Esophagus squamous epithelium (tissue), 5 donors: ENCODE measurements around the gene IGF1R. TPM values are rescaled to one million over a fixed set of nuclear protein-coding genes. Genes with fewer than 3 reads are reported as not detected.

Experiments used
- DNase-seq: peaks from one replicate; lab custom pipeline; 2025; lab: John Stamatoyannopoulos, UW
- H3K27ac ChIP-seq, 4 donors: fragments of 200-600 bp; sonication (generic); one replicate each; pipeline ENCODE4 v1.5.1; 2016 to 2019; ENCODE audit warnings: mild to moderate bottlenecking in 1 of 4
- H3K27me3 ChIP-seq, 4 donors: fragments of 200-600 bp; sonication (generic); 1 replicate in 3 of 4; 2 replicates in 1 of 4; pipeline versions ENCODE4 v1.5.1 to v1.6.0; 2017 to 2021; ENCODE audit warnings: antibody characterized with exemption in 1 of 4
- H3K36me3 ChIP-seq, 3 donors: fragments of 200-600 bp; sonication (generic); one replicate each; pipeline ENCODE4 v1.5.1; 2016 to 2019
- H3K4me1 ChIP-seq, 3 donors: fragments of 200-600 bp; sonication (generic); one replicate each; pipeline ENCODE4 v1.5.1; 2017 to 2019
- H3K4me3 ChIP-seq, 4 donors: fragments of 200-600 bp; sonication (generic); 1 replicate in 3 of 4; 2 replicates in 1 of 4; pipeline ENCODE4 v1.5.1; 2016 to 2019; ENCODE audit warnings: mild to moderate bottlenecking in 2 of 4, moderate library complexity in 1 of 4
- H3K9me3 ChIP-seq, 3 donors: fragments of 200-600 bp; sonication (generic); one replicate each; pipeline ENCODE4 v1.5.1; 2016 to 2019
- POLR2A ChIP-seq, 4 donors: fragments of 450-650 bp; IDR thresholded peaks; one replicate each; pipeline ENCODE4 v1.6.1; 2017; ENCODE audit warnings: antibody characterized with exemption in 4 of 4, mild to moderate bottlenecking in 4 of 4, moderate library complexity in 3 of 4
- WGBS, 2 donors: methylation state at CpG; one replicate each; pipeline ENCODE4 v1.1.5; 2018; 5-methylcytosine and 5-hydroxymethylcytosine counted together
- intact Hi-C: fragments of 100-400 bp; cut with DNase I; formaldehyde crosslinking; loops from one replicate; pipeline ENCODE4 v1.15.0; 2022
- total RNA-seq, 4 donors: library from RNA; depleted of rRNA; stranded (reverse); fragments of >200 nt; gene quantifications; one replicate each; pipeline ENCODE4 v1.1.0, GENCODE V29; 2016
- TF ChIP-seq, protein P1 (sequence below), 6 experiments: fragments of 450-650 bp in 4 of 6; fragments of 200-600 bp in 2 of 6; sonication (generic) in 2 of 6; IDR thresholded peaks; one replicate each; pipeline ENCODE4 v1.5.1; 2016 to 2019; ENCODE audit warnings: antibody characterized with exemption in 6 of 6, mild to moderate bottlenecking in 4 of 6, moderate library complexity in 4 of 6
- donor health status: DM: yes; HTN: yes; CAD: no.

Gene IGF1R
- total RNA-seq, 4 donors from 2014 or later: 20.5 to 54.8 (median 40.4) TPM

DNA sequence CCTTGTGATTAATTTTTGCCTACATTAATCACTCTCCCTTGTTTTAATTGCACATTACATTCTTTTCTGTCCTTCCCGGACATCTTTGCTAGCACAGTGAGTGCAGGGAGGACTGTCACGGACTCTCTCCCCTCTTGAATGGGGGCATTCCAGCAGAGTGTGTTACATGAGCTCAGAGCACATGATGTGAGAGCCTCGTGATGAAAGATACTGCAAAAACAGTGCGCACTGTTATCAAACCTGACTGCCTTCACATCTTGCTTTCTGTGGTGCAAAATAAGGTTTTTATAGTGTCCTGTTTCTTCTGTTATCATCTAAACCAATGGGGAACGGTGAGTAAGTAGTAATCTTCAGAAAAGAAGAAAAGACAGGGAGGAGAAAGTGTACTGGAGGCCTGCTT lies 191.7 kb downstream of the IGF1R start:
- H3K9me3 ChIP-seq: no peaks in the 10 kb centered on the region
- 77 to 88% methylated on average over 5 of the region's 5 CpGs for WGBS, 2 donors
- DNase-seq: no peak
- intact Hi-C loops: loop anchor here (10.0 kb wide), 1 partner anchor 55 kb away; no protein-coding TSS in a partner anchor
- no peaks in the 10 kb centered on the region for H3K36me3 ChIP-seq
- no peak overlapping the region for H3K4me3 ChIP-seq
- peaks cover 0 to 29% (median 9%) of the 10 kb centered on the region in 3 donors for H3K4me1 ChIP-seq
- no peaks in the 10 kb centered on the region for H3K27me3 ChIP-seq
- no peak overlapping the region for H3K27ac ChIP-seq
- TF ChIP-seq POLR2A (IDR thresholded peaks at IDR 0.05): no peak
- TF ChIP-seq, protein P1, sequence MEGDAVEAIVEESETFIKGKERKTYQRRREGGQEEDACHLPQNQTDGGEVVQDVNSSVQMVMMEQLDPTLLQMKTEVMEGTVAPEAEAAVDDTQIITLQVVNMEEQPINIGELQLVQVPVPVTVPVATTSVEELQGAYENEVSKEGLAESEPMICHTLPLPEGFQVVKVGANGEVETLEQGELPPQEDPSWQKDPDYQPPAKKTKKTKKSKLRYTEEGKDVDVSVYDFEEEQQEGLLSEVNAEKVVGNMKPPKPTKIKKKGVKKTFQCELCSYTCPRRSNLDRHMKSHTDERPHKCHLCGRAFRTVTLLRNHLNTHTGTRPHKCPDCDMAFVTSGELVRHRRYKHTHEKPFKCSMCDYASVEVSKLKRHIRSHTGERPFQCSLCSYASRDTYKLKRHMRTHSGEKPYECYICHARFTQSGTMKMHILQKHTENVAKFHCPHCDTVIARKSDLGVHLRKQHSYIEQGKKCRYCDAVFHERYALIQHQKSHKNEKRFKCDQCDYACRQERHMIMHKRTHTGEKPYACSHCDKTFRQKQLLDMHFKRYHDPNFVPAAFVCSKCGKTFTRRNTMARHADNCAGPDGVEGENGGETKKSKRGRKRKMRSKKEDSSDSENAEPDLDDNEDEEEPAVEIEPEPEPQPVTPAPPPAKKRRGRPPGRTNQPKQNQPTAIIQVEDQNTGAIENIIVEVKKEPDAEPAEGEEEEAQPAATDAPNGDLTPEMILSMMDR (IDR thresholded peaks at IDR 0.05): no peak

DNA sequence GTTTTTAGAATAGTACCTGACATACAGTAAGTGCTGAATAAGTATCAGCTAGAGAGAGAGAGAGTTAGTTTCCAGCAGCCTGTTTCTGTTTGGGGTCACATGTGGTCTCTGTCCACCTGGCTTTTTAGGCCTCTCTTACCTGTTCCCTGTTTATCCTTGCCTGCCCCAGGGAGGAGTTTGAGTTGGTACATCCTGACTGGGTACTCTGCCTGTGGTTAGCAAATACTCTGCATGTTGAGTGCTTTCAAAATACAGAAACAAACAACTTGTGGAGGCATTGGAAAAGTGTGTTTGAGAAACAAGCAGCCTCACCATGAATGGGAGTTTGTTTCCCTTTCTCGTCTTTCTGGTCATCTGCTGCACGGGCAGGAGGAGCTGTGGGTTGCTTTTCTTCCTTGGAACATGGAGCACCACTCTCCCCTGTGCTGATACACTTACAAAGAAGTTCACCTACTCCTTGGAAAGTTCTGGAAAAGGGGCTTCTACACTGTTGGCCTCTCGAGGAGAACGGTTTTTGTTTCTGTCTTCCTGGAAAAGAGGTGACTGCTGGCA lies 193.2 kb downstream of the IGF1R start:
- intact Hi-C loops: loop anchor here (10.0 kb wide), 1 partner anchor 57 kb away; no protein-coding TSS in a partner anchor
- H3K36me3 ChIP-seq: no peaks in the 10 kb centered on the region
- WGBS, 2 donors: 48 to 71% methylated on average over 4 of the region's 4 CpGs

DNA sequence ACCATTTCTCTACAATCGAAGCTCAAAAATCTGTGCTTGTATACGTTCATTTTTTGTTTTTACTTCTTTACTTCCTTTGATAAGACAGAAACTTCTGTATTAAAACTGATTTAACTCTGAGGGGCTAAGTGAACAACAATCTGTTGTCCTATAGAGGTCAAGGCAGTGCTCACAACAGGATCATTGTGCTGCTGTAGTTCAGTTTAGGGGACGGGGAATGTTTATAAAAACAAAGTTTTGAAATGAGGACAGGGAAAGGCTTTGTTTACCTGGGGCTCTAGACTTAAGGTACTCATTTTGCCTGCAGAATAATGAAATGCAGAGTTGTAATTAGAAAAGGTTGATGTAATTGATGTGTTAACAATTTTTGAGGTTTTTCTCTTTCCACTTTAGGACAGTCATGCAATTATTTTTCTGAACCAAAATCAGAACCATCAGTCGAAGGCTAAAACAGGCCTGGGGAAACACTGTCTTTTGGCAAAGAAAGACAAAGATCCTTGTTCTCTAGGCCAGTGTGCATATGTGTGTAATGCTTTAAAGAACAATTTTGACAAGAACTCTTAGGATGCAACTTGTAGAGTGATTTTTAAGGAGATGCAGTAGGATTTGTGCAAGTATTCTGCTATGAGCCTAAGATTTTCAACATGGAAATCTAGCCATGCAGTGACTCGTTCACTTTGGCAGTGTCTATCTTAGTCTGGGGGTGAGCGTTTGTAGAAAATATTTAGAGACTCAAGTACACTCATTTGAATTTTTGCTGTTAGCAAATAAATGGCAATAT lies 194.0 kb downstream of the IGF1R start:
- Histone ChIP-seq H3K4me3 (no peak overlapping the region), H3K27me3 (no peaks in the 10 kb centered on the region), H3K4me1 (peaks cover 0 to 37% (median 11%) of the 10 kb centered on the region in 3 donors), H3K9me3 (no peaks in the 10 kb centered on the region), H3K36me3 (no peaks in the 10 kb centered on the region), H3K27ac (no peak overlapping the region)
- 63 to 64% methylated on average over 6 of the region's 6 CpGs for WGBS, 2 donors
- TF ChIP-seq, protein P1 (IDR thresholded peaks at IDR 0.05): no peak
- TF ChIP-seq POLR2A (IDR thresholded peaks at IDR 0.05): no peak
- intact Hi-C loops: loop anchor here (10.0 kb wide), 1 partner anchor 58 kb away; no protein-coding TSS in a partner anchor
- DNase-seq: no peak

More for the DNA sequence above, 193.2 kb downstream of the IGF1R start:
- Histone ChIP-seq H3K4me3 (no peak overlapping the region), H3K4me1 (peaks cover 0 to 37% (median 11%) of the 10 kb centered on the region in 3 donors), H3K9me3 (no peaks in the 10 kb centered on the region), H3K27me3 (no peaks in the 10 kb centered on the region), H3K27ac (no peak overlapping the region)
- DNase-seq: no peak
- TF ChIP-seq, protein P1 (IDR thresholded peaks at IDR 0.05): no peak
- TF ChIP-seq POLR2A (IDR thresholded peaks at IDR 0.05): no peak

GRCh38 chr15:98842973-98843285 lies 194.6 kb downstream of the IGF1R start:
- H3K4me3 ChIP-seq: no peak overlapping the region
- no peak for DNase-seq
- peaks cover 0 to 37% (median 11%) of the 10 kb centered on the region in 3 donors for H3K4me1 ChIP-seq
- no peaks in the 10 kb centered on the region for H3K36me3 ChIP-seq
- H3K27me3 ChIP-seq: no peaks in the 10 kb centered on the region
- intact Hi-C loops: loop anchor here (10.0 kb wide), 1 partner anchor 58 kb away; no protein-coding TSS in a partner anchor
- no peaks in the 10 kb centered on the region for H3K9me3 ChIP-seq
- TF ChIP-seq, protein P1 (IDR thresholded peaks at IDR 0.05): no peak
- TF ChIP-seq POLR2A (IDR thresholded peaks at IDR 0.05): no peak
- 54 to 74% methylated on average over 4 of the region's 4 CpGs for WGBS, 2 donors
- no peak overlapping the region for H3K27ac ChIP-seq

DNA sequence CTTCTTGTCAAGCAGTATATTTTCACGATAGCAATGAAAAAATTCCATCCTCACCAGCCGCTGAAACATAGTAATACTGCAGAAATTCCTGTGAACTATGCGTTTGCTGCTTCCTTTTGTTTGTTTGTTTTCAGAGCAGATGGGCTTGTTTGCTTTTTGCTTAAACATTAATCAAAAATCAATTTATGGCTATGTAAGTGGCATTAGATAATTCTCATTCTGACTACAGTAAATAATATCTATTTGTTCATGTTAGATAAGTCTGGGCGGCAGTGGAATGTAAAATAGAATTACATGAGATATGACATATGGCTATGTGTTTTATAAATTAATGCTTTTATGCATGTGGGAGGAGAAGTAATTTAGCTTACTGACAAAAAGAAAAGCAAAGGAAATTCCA lies 195.5 kb downstream of the IGF1R start:
- Histone ChIP-seq H3K4me1 (peaks cover 0 to 30% (median 5%) of the 10 kb centered on the region in 3 donors), H3K27ac (no peak overlapping the region), H3K4me3 (no peak overlapping the region), H3K27me3 (no peaks in the 10 kb centered on the region), H3K9me3 (no peaks in the 10 kb centered on the region), H3K36me3 (no peaks in the 10 kb centered on the region)
- DNase-seq: no peak
- no peak for TF ChIP-seq POLR2A (IDR thresholded peaks at IDR 0.05)
- TF ChIP-seq, protein P1 (IDR thresholded peaks at IDR 0.05): no peak
- intact Hi-C loops: loop anchor here (10.0 kb wide), 1 partner anchor 59 kb away; no protein-coding TSS in a partner anchor
- WGBS, 2 donors: 94 to 97% methylated on average over 4 of the region's 4 CpGs
